DOHH2 (cell line): ENCODE measurements around the gene GTF3A.

Source experiments
- EZH2phosphoT487 ChIP-seq: fragments of 200-600 bp; sonication (generic); IDR thresholded peaks from 2 replicates; pipeline ENCODE4 v1.6.1; 2017; ENCODE audit warnings: borderline replicate concordance, mild to moderate bottlenecking, antibody characterized with exemption, low read length, moderate library complexity, mixed read lengths
- TF ChIP-seq, protein P1 (sequence below): fragments of 200-600 bp; sonication (generic); IDR thresholded peaks from one replicate; pipeline ENCODE4 v1.5.1; 2014; ENCODE audit warnings: antibody characterized with exemption, mild to moderate bottlenecking, low read depth, low read length; ENCODE audit not compliant: poor library complexity, severe bottlenecking

DNA sequence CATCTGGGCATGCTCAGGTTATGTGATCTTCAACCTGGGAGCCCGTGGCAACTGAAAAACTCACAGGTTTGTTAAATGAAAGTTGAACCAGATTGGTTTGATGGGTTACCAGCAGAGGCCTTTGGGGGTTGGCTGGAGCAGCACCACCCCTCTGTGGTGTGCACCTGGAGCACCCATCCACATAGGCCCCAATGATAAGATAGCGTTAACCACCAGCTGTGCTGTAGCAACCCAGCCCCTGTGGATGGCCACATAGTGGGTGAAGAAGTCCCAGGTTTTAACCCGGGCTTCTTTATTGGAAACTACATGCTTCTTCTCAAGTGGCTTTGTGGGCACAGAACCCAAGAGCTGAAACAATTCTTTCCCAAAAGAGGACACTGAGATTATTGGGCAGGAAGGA, 48.5 kb downstream of the GTF3A start:
- no peak for TF ChIP-seq EZH2phosphoT487
- TF ChIP-seq, protein P1, sequence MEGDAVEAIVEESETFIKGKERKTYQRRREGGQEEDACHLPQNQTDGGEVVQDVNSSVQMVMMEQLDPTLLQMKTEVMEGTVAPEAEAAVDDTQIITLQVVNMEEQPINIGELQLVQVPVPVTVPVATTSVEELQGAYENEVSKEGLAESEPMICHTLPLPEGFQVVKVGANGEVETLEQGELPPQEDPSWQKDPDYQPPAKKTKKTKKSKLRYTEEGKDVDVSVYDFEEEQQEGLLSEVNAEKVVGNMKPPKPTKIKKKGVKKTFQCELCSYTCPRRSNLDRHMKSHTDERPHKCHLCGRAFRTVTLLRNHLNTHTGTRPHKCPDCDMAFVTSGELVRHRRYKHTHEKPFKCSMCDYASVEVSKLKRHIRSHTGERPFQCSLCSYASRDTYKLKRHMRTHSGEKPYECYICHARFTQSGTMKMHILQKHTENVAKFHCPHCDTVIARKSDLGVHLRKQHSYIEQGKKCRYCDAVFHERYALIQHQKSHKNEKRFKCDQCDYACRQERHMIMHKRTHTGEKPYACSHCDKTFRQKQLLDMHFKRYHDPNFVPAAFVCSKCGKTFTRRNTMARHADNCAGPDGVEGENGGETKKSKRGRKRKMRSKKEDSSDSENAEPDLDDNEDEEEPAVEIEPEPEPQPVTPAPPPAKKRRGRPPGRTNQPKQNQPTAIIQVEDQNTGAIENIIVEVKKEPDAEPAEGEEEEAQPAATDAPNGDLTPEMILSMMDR = no peak
